HG03432 (cell line): Measurements from ENCODE around the gene ATP8A2.

Source experiments
- ATAC-seq: cut with Tn5 transposase; IDR thresholded peaks from one replicate; pipeline ENCODE4 v1.9.1; 2021; ENCODE audit warnings: mild to moderate bottlenecking, moderate library complexity; ENCODE audit not compliant: unreplicated experiment

Gene ATP8A2

DNA sequence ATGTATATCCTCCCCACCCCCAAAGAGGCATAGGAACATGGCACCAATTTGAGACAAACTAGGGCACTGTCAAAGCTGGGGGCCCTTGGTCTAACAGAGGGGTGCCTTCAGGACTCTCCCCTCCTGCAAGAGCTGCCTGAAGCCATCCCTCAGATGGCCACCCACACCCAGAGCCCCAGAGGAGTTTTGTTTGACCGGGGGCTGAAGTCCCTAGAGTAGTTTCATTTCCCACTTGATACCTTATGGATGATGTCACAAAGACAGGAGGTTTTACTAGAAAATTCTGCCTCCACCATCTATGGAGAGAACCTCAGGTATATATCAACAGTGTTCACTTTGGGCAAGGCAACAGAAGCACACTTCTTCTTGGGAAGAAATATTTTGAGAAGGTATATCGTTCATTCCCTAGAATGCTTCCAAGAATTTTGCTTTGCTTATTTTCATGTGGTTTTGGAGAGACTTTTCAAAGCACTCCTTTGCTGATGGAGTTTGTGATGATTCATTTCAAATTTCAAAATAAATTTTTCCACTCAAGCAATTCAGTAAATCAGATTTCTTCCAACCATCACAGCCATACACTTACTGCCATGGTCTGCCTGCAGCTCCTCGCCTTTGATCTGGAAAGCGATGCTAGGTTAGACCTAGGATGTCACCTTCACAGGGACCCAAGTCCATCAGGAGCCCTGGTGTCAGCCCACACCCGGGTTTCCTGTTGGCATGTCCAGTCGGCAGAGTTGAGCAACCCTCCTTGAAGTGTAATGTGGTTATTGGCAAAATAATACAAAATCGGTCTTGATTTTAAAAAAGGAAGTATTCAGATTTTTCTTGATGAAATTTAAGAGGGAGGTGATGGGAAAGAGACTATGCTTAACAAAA, 473.0 kb downstream of the ATP8A2 start:
- ATAC-seq = no peak

DNA sequence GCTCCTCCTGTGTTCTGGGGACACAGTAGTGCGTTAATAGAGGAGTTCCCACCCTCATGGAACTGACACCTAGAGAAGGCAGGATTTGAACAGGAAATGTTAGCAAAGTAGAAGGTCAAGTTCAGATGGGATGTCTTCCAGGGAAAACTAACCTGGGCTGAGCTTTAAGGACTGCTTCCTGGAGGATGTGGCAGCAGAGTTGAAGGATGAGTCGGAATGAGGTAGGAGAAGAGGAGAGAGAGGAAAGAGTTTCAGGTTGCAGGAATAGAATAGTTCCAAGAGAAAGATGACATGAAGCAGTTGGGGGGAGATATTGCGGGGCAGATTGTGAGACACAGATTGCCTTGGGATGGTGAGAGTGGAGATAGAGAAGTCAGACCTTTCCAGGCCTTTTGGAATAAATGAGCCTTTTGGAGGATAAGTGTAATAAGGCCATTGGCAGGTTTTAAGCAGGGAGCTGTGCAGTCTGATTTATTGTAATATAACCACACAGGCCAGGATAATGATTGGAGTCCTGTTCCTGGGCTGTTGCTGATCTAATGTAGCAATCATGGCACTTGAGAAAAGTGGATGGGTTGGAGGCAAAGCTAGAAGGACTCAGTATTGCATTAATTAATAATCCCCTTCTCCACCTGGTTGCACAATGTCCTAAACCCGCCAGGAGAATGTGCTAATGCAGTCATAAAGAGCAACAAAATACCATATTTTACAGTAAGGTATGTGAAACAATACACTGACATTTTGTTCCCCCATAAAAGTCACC, 474.6 kb downstream of the ATP8A2 start:
- ATAC-seq = no peak

DNA sequence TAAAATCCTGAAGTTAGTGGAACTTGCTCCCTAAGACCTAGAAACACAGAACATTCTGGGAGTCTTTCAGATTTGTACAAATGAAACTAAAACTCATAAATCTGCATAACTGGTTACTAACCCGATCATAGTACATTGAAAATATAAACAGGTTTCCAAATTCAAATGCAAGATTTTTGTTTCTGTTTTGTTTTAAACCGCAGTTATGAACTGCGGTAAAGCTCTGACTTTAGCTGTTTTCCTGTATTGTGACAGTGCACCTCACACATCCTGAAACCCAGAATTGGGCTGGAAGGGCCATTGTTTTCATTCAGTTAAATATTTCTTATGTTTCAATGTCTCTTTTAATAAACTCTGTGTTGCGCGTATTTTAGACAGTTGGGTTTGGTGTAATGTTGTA, 475.4 kb downstream of the ATP8A2 start:
- ATAC-seq = no peak

DNA sequence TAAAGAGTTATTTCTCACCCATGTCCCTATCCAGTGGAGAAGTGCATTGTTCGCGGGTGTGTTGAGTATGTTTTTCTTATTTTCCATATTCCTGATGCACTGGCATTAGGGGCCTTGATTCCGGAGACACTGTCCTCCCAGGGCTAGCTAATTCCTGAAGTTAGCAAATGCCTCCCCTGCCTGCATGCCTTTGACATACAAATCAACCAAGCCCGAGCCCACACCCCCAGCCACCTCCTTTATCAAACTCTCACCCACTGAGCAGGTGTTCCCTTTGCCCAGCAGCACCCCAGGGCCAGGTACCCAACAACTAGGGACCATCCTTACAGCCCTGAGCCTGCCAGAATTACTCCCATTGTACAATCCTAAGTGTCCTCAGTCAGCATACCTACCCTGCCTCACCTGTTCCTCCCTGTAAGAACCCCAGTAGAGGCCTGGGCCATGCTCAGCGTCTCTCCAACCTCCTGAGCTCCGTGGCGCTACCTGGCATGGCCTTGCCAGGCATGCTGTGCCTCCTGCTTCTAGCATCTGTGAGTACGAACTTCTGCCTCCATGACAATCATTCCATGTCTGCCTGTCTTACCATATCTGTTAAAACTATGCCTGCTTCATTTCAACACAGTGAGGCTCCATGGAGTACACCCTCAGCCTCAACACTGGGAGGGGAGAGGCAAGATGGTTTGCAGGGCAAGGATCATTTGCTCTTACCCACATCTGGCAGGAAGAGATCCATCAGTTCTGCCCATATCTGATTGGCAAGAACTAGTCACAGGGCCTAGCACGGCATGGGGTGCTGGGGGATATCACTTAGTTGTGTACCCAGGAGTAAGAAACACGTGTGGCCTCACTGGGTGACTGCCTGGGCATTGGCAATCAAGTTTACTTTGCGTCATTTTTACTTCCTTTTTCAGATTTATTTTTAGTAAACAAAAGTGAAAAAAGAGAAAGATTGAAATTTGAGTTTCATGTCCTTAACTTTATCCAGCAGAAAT, 476.2 kb downstream of the ATP8A2 start:
- ATAC-seq = no peak

DNA sequence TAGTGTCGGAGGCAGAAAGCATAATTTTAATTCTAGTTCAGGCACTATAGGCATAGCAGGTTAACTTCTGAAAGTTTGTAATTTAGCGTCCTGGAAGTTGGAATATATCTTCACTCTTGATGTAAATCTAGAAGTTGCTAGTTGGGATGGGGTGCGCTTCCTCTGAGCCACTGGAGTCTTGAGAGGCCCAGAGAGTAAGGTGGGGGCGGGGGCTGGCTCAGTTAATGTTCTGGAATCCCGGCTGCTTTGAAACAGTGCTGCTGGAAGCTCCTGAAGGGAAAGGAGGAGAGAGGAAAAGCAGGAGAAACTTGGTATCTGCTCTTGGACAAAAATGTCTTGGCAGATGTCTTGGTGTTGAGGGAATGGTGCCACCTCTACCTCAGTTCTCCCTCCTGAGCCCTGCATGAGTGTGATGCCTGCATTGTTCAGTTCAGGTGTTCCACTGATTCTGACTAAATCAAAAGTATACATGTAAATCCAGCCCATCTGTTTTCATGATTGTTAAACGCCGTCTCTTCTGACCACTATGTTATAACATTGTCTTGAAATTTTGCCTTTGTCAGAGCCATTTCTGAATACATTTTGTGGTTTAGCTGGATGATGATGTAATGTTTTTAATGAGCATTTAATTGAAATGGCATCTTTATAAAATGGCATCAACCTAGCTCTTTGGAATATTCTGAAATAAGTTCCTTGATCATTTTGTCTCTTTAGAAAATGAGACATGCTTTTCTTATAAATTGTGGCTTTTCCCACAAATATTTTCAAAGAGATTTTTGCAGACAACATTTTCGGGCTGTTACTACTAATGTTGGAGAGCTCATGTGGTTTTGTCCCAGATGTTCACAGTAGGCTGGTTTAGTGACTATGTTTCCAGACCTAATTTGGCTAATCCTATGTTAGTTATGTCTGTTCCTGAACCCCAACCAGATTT, 477.3 kb downstream of the ATP8A2 start:
- ATAC-seq = no peak

DNA sequence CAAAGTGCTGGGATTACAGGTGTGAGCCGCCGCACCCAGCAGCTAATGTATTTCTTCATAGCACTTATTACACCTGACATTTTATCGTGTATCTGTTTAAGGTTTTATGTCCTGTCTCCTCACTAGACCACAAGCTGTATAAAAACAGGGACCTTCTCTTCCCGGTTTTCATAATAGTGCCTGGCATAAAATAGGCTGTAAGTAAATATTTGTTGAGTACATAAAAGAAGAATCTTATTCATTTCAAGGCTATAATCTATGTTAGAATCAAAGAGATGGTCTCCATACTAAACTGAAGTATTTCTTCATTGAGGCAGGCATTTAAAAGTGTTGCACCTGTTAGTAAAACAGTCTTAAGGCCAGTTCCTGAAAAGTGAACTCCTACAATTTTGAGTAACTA, 486.1 kb downstream of the ATP8A2 start:
- ATAC-seq = no peak

DNA sequence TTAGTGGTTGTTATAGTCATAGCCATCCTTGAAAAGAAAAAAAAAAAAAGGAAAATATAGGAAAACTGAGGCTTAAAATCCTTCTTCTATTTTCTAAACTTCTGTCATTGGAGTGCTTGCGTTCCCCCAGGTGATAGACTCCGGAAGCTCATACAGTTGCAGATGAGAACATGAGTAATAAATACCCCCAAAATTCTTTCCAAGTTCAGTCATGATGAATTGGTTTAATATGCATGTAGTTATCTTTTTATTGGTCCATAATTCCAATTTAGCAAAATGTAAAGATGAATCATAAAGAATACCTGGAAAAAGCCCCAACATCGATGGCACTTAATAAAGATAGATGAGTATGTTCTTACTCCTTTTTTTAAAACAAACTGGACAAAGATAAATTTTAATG, 487.8 kb downstream of the ATP8A2 start:
- ATAC-seq = no peak

DNA sequence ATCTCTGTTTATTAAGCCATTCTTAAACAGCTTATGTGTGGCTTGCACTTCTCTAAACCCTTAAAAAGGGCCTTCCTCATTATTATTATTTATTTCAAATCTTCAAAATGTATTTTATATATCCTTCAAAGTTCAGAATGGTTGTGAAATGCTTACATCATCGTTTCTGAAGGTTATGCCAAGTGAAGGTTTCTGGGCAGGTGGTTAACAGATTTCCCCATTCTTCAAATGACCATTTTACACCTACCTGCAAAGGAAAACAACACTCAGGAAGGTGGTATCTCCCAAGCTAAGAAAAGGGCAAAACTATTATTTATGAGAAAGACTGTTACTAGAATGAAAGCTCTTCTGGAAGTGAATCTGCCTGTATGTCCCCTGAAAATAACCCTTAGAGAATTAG, 488.5 kb downstream of the ATP8A2 start:
- ATAC-seq = no peak

DNA sequence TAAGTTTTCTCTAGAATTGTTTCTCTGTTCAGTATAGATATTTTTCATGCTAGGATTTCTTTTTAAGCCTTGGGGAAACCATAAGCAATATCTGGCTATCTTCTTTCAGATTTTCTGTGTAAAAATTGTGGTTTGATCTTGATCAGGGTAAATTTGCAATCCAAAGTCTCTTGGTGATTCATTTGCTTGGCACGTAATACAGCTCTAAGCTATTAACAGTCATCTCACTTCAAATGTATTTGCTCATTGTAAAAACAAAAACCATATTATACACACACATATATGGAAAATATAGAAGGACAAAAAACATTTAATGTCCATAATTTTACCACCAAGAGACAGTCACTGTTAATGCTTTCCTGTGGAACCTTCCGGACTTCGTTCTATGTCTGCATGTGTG, 489.1 kb downstream of the ATP8A2 start:
- ATAC-seq = no peak

DNA sequence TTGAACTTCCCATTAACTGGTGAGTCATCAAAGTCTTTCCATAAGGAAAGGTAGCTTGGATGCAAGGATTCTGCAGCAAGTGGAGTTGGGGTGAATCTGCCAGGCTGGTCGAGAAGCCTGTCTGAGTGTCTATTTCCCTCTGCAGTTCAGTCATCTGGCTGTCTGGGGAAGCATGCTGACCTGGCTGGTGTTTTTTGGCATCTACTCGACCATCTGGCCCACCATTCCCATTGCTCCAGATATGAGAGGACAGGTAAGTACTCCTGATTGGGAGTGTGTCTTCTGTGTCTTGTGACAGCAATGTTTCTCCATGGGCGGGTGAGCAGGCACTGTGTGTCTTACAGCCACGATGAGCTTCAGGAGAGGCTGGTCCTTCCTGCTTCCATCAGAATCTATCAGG, 490.4 kb downstream of the ATP8A2 start:
- no peak for ATAC-seq

DNA sequence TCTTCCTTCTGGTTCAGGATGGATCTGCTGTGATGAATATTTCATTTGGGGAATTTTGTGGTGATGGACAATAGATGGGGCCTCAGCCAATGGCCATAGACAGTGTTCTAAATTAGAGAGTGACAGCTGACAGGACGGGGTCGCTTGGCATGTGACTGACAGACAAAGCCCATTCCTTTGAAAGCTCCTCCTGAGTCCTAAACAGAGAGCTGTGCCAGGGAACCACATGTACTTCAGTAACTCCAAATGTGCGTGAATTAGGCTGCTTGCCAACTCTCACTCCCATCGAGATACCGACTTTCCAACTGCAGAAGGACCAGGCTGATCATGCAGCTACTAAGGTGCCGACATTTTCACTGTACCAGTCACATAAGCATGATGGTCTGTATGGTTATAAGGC, 492.3 kb downstream of the ATP8A2 start:
- ATAC-seq = no peak

DNA sequence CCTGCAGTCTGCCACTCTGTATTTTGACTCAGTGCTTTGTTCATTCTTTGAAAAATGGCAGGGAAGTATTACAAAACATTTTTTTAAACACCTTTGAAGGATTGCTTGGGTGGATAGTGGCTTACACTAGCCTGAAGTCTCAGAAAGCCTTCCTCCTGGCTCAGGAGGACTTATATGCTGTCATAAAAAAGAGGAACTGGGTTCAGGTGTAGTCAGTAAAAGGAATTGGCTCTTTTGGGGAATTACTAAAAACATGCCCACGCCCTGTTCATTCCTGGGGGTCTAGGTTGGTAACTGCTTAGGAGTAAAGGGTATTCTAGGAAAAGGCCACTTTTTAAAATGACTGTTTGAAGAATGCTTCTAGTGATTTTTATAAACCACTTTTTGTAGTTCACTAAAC, 493.2 kb downstream of the ATP8A2 start:
- no peak for ATAC-seq

DNA sequence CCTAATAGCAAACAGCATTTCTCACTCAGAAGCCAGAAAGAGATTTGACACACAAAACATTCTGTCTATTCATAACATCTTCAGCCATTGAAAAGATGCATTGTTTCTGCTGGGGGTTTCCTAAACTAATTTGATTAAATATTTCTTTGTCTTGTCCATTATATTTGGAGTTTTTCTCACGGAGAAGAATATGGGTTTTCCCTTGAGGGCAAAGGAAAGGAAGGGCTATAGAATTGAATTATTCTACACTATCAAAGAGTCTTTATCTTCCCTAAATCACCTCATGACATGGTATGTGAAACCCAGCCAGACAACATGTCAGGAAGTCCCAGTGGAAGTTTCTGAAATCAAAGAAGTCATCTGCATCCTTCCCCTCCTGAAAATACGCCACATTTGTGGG, 493.6 kb downstream of the ATP8A2 start:
- no peak for ATAC-seq

DNA sequence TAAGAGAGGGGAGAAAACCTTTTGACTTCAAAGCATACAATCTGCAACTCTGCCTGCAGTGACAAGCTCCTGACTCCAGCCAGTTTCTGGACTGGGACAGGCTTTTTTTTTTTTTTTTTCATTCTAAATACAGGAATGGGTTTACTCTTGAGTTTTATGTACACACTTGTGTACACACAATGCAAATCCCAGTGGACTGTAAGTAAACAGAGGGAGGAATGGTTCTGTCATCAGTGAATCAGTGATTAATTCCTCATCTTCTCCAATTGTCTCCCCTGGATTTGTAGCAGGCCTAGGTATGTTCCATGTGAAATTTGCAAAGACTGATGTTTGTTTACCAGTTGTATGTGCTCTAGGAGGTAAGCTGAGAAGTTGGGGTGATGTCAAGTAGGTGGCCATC, 495.3 kb downstream of the ATP8A2 start:
- no peak for ATAC-seq

DNA sequence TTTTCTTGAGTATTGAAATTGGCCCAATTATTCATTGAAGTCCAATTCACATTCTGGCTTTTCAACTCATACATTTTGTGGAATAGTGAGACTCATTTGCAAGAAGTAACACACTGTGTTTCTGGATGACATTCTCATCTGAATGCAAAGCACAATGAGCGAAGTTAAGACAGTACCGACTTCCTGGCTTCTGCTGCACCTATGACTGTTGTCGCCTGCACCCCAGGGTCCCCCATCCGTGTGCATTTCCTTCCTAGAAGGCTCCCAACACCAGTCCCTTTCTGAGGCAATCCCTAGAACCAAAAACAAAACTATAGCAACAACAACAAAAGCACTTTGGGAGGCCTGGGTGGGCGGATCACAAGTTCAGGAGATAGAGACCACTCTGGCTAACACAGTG, 496.7 kb downstream of the ATP8A2 start:
- ATAC-seq = no peak

DNA sequence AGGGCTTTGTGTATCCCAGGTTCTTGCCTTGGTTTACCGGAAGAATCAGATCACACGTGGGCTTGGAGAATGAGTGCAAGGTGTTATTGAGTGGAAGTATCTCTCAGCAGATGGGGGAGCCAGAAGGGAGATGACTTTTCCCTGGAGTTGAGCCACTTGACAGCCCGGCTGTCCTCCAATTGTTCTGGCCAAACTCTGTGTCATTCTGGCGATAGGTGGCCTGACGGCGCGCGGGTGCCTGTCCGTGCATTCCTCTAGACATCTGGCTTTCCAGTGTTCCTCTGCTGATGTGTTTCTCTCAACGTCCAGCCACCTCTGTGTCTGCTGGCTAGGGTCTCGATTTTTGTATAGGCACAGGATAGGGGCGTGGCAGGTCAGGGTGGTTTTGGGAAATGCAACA, 498.2 kb downstream of the ATP8A2 start:
- no peak for ATAC-seq

DNA sequence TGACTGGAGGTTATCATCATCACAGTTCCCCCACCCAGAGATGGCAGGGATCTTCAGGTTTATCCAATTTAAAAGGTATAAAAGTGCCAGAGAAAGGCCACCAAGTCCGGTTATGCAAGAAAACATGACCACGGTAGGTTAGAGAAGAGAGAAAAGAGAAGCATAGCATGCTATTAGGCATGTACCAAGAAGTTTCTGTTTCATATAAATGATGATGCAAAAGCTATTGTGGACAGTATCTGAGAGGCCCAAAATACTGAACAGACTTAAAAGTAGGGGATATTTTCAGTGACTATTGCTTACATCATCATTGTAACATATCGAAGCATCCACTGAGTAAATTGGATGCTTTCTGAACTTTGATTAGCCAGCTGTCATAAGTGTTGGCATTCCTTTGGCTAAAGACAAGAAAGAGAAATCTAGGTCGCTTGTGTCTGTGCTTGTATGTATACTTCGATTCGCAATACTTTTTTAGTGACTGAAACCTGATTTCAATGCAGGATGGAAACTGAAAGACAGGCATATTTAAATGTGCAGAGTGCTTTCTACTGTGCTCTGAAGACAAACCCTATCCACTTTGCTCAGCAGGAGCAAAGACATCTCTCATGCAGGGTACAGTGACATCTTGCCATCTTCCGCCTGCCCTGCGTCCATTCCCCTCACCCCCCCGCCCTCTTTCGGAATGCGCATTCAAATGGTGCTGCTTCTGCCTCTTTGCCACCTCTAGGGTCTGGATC, 499.8 kb downstream of the ATP8A2 start:
- no peak for ATAC-seq

DNA sequence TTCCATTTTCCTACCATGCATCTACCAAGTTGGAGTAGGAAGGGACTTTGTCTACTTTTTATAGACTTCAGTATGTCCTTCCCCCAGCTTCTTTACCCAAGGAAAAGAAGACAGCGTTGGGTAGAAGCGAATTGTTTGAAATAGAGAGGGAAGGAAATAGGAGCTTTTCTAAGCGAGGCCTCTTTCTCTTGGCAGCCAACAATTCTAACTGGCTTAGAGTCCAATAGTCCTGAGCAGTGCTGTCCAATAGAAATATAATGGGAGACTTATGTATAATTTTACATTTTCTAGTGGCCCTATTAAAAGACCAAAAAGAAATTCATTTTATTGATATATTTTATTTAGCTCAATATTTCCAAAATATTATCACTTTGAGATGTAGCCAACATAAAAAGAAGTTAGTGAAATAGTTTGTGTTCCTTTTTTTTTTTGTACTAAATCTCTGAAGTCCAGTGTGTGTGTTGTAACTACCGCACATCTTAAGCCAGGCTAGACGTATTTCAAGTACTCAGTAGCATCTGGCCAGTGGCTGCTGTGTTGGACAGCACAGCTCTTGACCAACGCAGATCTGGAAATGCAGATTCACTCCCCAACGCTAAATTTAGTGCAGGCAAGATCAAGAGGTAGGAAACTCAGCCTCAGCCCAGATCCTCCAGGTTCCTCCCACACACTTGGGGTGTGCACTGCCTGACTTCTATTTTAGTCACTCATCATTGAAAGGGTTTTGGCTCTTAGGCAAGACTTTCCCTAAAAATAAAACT, 500.9 kb downstream of the ATP8A2 start:
- ATAC-seq = no peak

DNA sequence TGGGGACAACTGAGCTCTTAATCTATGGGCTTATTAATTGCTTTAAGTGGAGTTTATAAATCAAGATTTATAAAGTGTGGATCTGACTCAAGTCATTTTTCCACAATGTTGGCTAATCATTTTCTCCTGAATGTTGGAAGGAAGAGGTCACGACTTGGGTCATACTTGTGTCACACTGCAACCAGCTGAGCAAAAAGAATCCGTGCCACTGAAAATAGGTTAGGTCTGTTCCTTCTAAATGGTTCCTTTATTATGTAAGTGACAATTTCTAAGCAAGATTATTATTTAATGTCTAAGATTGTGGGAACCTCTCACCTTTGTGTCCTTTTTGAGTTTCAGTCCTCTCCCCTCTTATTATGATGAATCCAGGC, 501.5 kb downstream of the ATP8A2 start:
- no peak for ATAC-seq
